Hindlimb muscle (tissue), 1 donor: ENCODE data around the gene EARS2. TPM values are rescaled to one million over a fixed set of nuclear protein-coding genes. Genes with fewer than 3 reads are reported as not detected.
"Not testable (repeated sequence)": the region's sequence is repeated elsewhere in the genome, so short reads cannot be mapped to it uniquely, and the experiment has no call there.

ENCODE experiments used
- DNase-seq: peaks from one replicate; pipeline ENCODE4 v3.0.0-alpha.2; 2013
- polyA plus RNA-seq: library from polyadenylated mRNA; unstranded; fragments of 120-200 nt; gene quantifications from one replicate; pipeline ENCODE4 v1.2.1, GENCODE V29; 2013; ENCODE audit not compliant: insufficient read length

The EARS2 gene
- polyA plus RNA-seq, 1 donor, result 17.6 TPM

- no peak for DNase-seq
These were observed 9.6 kb upstream of the EARS2 start for GRCh38 chr16:23566724-23567123.

- no peak for DNase-seq
These were observed 7.6 kb upstream of the EARS2 start for GRCh38 chr16:23564575-23565363.

GRCh38 chr16:23563186-23563585 lies 6.0 kb upstream of the EARS2 start:
- DNase-seq, result no peak

- no peak for DNase-seq
These were observed 5.4 kb upstream of the EARS2 start for GRCh38 chr16:23562505-23562904.

- DNase-seq, result no peak
These were observed 4.4 kb upstream of the EARS2 start for GRCh38 chr16:23561586-23561985.

- peak; percentile 34 for DNase-seq
These were observed 891 bp upstream of the EARS2 start for GRCh38 chr16:23557779-23558702.

- no peak for DNase-seq
These were observed 2.6 kb downstream of the EARS2 start for GRCh38 chr16:23554536-23554935.

GRCh38 chr16:23552161-23552560 lies 5.0 kb downstream of the EARS2 start:
- no peak for DNase-seq

- DNase-seq, result no peak
These were observed 7.2 kb downstream of the EARS2 start for GRCh38 chr16:23549938-23550337.

GRCh38 chr16:23544436-23544835 lies 12.7 kb downstream of the EARS2 start:
- DNase-seq, result no peak

GRCh38 chr16:23540817-23541178 lies 16.4 kb downstream of the EARS2 start:
- not testable (repeated sequence) for DNase-seq

- DNase-seq, result no peak
These were observed 16.9 kb downstream of the EARS2 start for GRCh38 chr16:23539984-23540816.

- no peak for DNase-seq
These were observed 18.3 kb downstream of the EARS2 start for GRCh38 chr16:23538919-23539278.

- no peak for DNase-seq
These were observed 19.8 kb downstream of the EARS2 start for GRCh38 chr16:23537390-23537789.

GRCh38 chr16:23535901-23536300 lies 21.2 kb downstream of the EARS2 start:
- no peak for DNase-seq

- no peak for DNase-seq
These were observed 22.0 kb downstream of the EARS2 start for GRCh38 chr16:23534868-23535860.

GRCh38 chr16:23532448-23532847 lies 24.7 kb downstream of the EARS2 start:
- no peak for DNase-seq

- DNase-seq, result no peak
These were observed 27.1 kb downstream of the EARS2 start for GRCh38 chr16:23530062-23530461.

GRCh38 chr16:23528644-23529310 lies 28.4 kb downstream of the EARS2 start:
- no peak for DNase-seq

GRCh38 chr16:23527961-23528643 lies 29.0 kb downstream of the EARS2 start:
- DNase-seq, result no peak
